ENCODE measurements around the gene SPOCK2.
A peak's percentile ranks its signal among the peaks of the same experiment; 100 is the strongest.

The SPOCK2 gene

GRCh38 chr10:72107325-72108003 is 19.1 kb upstream of the SPOCK2 start:
- DNase-seq (ENCODE audit: low read depth) = no peak

- DNase-seq (ENCODE audit: low read depth) = no peak
Measured at GRCh38 chr10:72106896-72107295, 18.5 kb upstream of the SPOCK2 start.

DNA sequence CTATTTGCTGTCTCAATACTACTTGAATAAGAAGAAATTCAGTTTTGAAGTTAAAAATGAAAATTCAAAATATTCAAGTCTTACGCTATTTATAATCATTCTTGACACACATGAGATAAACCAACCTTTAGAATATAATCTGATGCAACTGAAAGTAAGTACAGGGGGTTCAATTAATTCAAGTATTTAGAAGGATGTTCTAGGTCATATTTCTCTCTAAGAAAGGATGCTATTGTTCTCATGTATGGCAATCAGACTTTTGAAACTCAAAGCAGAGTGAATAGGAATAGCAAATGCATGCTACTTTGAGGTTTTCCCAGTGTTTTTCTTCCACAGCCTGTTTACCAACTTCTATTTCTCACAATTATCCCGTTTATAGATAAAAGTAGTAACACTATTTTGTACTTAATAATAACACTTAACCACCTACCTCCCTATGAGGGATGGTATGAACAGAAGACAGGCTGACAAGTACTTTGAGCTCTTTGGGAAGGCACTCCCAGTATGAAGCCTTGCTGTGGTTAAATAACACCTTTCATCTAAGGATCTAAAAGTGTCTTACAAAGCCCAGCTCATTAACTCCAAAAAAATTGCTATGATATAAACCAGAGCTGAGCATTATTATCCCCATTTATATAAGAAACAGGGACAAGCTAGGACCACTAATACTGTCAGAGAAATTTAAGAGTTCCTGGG is 18.0 kb upstream of the SPOCK2 start:
- DNase-seq (ENCODE audit: low read depth) = no peak

DNA sequence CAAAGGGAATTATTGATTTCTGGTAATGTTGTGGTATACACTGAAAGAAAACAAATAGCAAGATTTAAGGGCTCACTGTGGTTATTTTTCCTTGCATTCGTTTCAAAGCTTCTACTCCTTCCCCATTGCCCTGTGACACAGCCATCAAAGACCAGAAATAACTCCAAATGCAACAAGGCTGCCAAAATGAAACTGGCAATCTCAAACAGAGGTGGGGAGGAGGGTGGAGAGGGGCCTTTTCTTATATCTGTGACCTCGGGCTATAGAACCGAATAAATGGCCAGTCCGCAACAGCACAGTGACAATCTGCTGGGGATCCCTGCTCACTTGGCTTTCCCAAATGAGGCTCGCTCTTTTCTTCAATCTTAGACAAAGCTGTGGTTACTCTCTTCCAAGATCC is 17.4 kb upstream of the SPOCK2 start:
- no peak for DNase-seq (ENCODE audit: low read depth)

- no peak for DNase-seq (ENCODE audit: low read depth)
Measured at GRCh38 chr10:72105098-72105475, 16.7 kb upstream of the SPOCK2 start.

DNA sequence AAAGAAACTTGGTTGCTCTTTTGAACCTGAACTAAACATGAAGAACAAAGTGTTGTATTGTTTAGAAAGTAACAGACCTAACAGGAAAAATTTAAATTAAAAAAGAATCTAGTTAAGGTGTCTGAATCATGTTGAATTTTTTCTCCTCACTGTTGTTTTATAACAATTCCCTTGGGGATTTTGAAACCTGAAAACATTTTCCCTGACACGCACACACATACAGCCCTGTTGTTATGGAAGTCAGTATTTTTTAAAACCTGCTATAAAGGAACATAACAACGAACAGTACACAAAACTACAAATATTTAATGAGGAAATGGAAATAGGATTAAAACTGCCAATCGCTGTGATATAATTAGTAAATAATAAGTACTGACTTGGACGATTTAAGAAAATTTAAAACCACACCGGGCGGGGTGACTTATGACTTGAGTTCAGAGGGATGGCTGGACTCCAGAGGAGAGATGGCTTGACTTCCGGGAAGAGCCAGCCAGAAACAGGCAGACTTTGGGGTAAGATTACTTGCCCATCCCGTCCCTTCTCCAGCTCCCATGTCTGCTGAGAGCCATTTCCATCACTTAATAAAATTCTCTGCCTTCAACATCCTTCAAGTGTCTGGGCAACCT is 16.2 kb upstream of the SPOCK2 start:
- DNase-seq (ENCODE audit: low read depth) = no peak

- DNase-seq (ENCODE audit: low read depth) = no peak
Measured at GRCh38 chr10:72099600-72099921, 11.2 kb upstream of the SPOCK2 start.

GRCh38 chr10:72098836-72099599 is 10.7 kb upstream of the SPOCK2 start:
- no peak for DNase-seq (ENCODE audit: low read depth)

- no peak for DNase-seq (ENCODE audit: low read depth)
Measured at GRCh38 chr10:72098301-72098835, 10.0 kb upstream of the SPOCK2 start.

DNA sequence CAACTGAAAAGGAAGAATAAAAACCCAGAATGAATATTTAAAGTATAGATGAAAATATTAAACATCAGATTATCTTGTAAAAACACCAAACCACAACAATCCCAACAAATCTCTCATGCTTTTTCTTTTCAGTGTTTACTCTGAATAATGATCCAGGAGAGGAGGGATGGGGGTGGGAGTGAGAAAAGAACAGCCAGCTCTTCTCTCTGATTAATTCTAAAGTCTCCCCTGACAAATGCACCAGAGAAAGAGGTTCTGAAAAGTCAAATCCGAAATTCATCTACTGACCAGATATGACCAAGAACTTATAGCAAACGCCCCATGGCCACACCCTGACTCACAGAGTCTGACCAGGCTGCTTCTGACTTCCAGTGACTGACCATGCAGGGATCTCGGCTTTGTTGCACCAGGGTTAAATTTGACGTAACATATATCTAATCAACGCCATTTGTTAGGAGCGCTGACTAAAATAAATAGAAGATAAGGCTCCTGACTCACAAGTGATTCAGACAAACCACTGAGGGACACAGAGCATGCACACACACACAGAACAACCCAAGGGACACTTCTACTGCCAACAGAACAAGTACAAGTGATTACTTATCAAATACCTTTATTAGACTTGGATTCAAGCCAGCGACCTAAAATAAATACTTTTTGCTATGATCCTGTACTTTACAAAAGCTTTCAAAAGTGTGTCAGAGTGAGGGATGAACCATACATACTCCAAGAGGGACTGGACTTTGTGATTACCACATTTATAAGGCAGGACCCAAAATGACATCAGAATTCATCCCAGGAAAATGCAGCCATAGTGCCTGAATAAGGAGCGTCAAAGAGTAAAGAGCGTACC is 9.3 kb upstream of the SPOCK2 start:
- DNase-seq (ENCODE audit: low read depth) = no peak

GRCh38 chr10:72096115-72097000 is 8.0 kb upstream of the SPOCK2 start:
- no peak for DNase-seq (ENCODE audit: low read depth)

GRCh38 chr10:72095195-72095594 is 6.8 kb upstream of the SPOCK2 start:
- DNase-seq (ENCODE audit: low read depth) = no peak

DNA sequence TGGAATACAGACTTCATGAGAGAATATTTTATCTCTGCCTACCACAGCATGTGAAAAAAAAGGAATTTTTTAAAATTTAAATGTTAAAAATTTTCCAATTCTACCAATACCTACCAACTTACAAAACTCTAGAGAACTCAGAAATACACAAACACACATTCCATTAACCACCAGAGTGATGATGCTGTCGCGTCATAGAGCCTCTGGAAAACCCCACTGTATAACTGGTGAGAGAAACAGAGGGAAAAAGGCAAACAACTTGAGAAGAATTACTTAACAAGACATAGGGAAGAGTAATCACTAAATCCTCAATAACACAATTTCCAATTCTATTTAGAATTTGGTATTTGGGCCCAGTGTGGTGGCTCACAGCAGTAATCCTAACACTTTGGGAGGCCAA is 6.2 kb upstream of the SPOCK2 start:
- no peak for DNase-seq (ENCODE audit: low read depth)

GRCh38 chr10:72093450-72093849 is 5.1 kb upstream of the SPOCK2 start:
- no peak for DNase-seq (ENCODE audit: low read depth)

GRCh38 chr10:72092987-72093386 is 4.6 kb upstream of the SPOCK2 start:
- DNase-seq (ENCODE audit: low read depth) = no peak

DNA sequence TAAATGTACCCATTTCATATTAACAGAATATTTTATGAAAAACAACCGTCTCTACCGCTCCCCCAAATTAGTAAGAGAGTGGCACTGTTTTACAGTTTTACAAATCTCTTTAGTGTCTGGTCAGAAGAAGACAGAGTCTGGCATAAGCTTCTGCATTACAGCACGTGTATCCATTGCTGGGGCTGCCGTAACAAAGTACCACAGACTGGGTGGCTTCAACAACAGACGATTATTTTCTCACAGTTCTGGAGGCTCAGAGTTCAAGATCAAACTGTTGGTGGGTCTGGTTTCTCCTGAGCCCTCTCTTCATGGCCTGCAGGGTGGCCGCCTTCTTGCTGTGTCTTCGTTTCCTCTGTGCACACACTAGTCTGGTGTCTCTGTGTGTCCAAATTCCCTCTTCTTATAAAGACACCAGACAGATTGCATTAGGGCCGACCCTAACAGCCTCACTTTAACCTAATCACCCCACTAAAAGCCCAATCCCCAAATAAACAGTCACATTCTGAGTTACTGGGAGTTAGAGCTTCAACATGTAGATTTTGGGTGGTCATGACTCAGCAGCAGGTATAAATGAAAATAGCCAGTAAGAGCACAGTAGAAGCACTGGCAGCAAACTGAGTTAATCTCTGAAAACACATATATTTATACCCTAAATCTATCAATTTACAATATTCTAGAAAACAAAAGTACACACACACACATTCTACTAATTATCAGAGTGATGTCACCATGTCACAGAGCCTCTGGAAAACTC is 4.0 kb upstream of the SPOCK2 start:
- no peak for DNase-seq (ENCODE audit: low read depth)

- no peak for DNase-seq (ENCODE audit: low read depth)
Measured at GRCh38 chr10:72090326-72090725, 2.0 kb upstream of the SPOCK2 start.

GRCh38 chr10:72089618-72090017 is 1.3 kb upstream of the SPOCK2 start:
- DNase-seq (ENCODE audit: low read depth) = no peak

DNA sequence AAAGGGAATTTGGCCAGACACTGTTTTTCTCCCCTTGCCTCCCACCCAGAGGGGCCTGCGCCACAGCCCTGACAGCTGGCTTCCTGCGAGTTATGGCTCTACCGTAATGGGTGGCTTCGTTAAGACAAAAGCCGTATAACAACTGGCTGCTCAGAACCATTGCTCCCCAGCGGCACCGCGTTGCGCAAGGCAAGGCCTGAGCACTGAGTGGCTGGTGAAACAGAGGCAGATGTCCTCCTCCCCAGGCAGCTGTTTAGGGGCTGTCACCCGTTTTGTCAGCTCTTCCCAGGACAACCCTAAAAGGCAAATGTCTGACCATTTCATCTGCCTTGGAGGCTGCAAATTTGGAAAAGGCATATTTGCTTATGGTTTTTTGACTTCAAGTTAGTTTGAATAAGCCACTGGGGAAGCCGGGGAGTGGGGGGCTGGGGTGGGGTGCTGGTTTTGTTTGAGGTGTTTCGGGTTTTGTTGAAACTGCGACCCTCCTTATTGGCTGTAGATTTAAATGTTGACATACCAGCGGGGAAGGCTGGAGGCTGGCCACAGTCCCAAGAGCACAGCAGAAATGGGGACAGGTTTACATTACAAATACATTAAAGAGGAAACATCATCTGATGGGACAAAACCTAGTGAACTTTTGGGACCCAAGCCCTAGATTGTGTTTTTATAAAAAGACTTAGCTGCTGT is 681 bp upstream of the SPOCK2 start:
- DNase-seq (ENCODE audit: low read depth) = peak; percentile 37

All from activated T-helper 9 cell treated with anti-CD3 and anti-CD28 coated beads, Interleukin-2, amount 50 U/mL, for 16 hours (primary cell).